GM03348 (cell line): ENCODE results near the gene ZNRF1.
"Not testable (repeated sequence)": the region's sequence is repeated elsewhere in the genome, so short reads cannot be mapped to it uniquely, and the experiment has no call there.

Source experiments
- DNase-seq: peaks from one replicate; pipeline ENCODE4 v3.0.0; 2012; ENCODE audit warnings: low spot score

The ZNRF1 gene

GRCh38 chr16:75002474-75002873 lies 3.6 kb downstream of the ZNRF1 start:
- no peak for DNase-seq

- no peak for DNase-seq
Measured at GRCh38 chr16:75003931-75004330, 5.1 kb downstream of the ZNRF1 start.

GRCh38 chr16:75004460-75004859 lies 5.6 kb downstream of the ZNRF1 start:
- DNase-seq = no peak

- no peak for DNase-seq
Measured at GRCh38 chr16:75005697-75006096, 6.9 kb downstream of the ZNRF1 start.

- DNase-seq = no peak
Measured at GRCh38 chr16:75007443-75007842, 8.6 kb downstream of the ZNRF1 start.

- no peak for DNase-seq
Measured at GRCh38 chr16:75010427-75010826, 11.6 kb downstream of the ZNRF1 start.

- DNase-seq = peak; percentile 85
Measured at GRCh38 chr16:75011634-75012307, 12.9 kb downstream of the ZNRF1 start.

- DNase-seq = no peak
Measured at GRCh38 chr16:75012380-75013081, 13.7 kb downstream of the ZNRF1 start.

GRCh38 chr16:75013123-75013522 lies 14.3 kb downstream of the ZNRF1 start:
- not testable (repeated sequence) for DNase-seq

GRCh38 chr16:75014318-75014717 lies 15.5 kb downstream of the ZNRF1 start:
- DNase-seq = no peak

- not testable (repeated sequence) for DNase-seq
Measured at GRCh38 chr16:75016451-75017081, 17.7 kb downstream of the ZNRF1 start.

GRCh38 chr16:75017670-75018525 lies 19.1 kb downstream of the ZNRF1 start:
- DNase-seq = no peak

GRCh38 chr16:75019007-75019406 lies 20.2 kb downstream of the ZNRF1 start:
- no peak for DNase-seq

- no peak for DNase-seq
Measured at GRCh38 chr16:75019586-75019985, 20.8 kb downstream of the ZNRF1 start.

- DNase-seq = no peak
Measured at GRCh38 chr16:75021410-75021809, 22.6 kb downstream of the ZNRF1 start.

- no peak for DNase-seq
Measured at GRCh38 chr16:75022567-75022966, 23.7 kb downstream of the ZNRF1 start.

- peak; percentile 33 for DNase-seq
Measured at GRCh38 chr16:75023009-75023408, 24.2 kb downstream of the ZNRF1 start.

- DNase-seq = no peak
Measured at GRCh38 chr16:75024182-75024581, 25.4 kb downstream of the ZNRF1 start.

GRCh38 chr16:75024594-75024993 lies 25.8 kb downstream of the ZNRF1 start:
- DNase-seq = no peak

- DNase-seq = peak; percentile 16
Measured at GRCh38 chr16:75025761-75026160, 26.9 kb downstream of the ZNRF1 start.

- peak; percentile 77 for DNase-seq
Measured at GRCh38 chr16:75026239-75026891, 27.5 kb downstream of the ZNRF1 start.

GRCh38 chr16:75026892-75027391 lies 28.1 kb downstream of the ZNRF1 start:
- no peak for DNase-seq
